Measurements from ENCODE around the gene TBL3. TPM values are rescaled to one million over a fixed set of nuclear protein-coding genes. Genes with fewer than 3 reads are reported as not detected.
"Not testable (repeated sequence)": the region's sequence is repeated elsewhere in the genome, so short reads cannot be mapped to it uniquely, and the experiment has no call there.

TBL3 gene
- total and polyA plus RNA-seq, 4 donors, result 12.9 to 39.0 (median 31.7) TPM

- 87% methylated on average over 17 of the region's 37 CpGs for WGBS (ENCODE audit: insufficient coverage)
- not testable (repeated sequence) for H3K27me3 ChIP-seq (ENCODE audit: control insufficient read depth, insufficient read depth, low read length); H3K9me3 ChIP-seq (ENCODE audit: control insufficient read depth, insufficient read depth, low read length); H3K4me3 ChIP-seq (ENCODE audit: low read depth, low read length); H3K27ac ChIP-seq (ENCODE audit: low read depth, low read length); DNase-seq (ENCODE audit: low read depth in 4 of 6, low spot score in 6 of 6)
- H3K36me3 ChIP-seq (ENCODE audit: control insufficient read depth, insufficient read depth, low read length), result peaks cover 38% of the 10 kb centered on the region
- H3K4me1 ChIP-seq (ENCODE audit: control insufficient read depth, insufficient read depth, low read length), result peaks cover 53% of the 10 kb centered on the region
These were observed 9.4 kb upstream of the TBL3 start for GRCh38 chr16:1962161-1963153.

- WGBS (ENCODE audit: insufficient coverage), result 5% methylated on average over 22 of the region's 44 CpGs
- no peaks in the 10 kb centered on the region for H3K9me3 ChIP-seq (ENCODE audit: control insufficient read depth, insufficient read depth, low read length)
- H3K4me1 ChIP-seq (ENCODE audit: control insufficient read depth, insufficient read depth, low read length), result peaks cover 49% of the 10 kb centered on the region
- peak in 1 of 6 donors; percentile 57 for DNase-seq (ENCODE audit: low read depth in 4 of 6, low spot score in 6 of 6)
- H3K27me3 ChIP-seq (ENCODE audit: control insufficient read depth, insufficient read depth, low read length), result no peaks in the 10 kb centered on the region
- H3K4me3 ChIP-seq (ENCODE audit: low read depth, low read length), result peak overlapping the region; percentile 86
- peaks cover 45% of the 10 kb centered on the region for H3K36me3 ChIP-seq (ENCODE audit: control insufficient read depth, insufficient read depth, low read length)
- H3K27ac ChIP-seq (ENCODE audit: low read depth, low read length), result peak overlapping the region; percentile 92
These were observed 7.9 kb upstream of the TBL3 start for GRCh38 chr16:1963806-1964505.

- WGBS (ENCODE audit: insufficient coverage), result under 1% methylated on average over 97 of the region's 97 CpGs
- Histone ChIP-seq H3K4me1 (ENCODE audit: control insufficient read depth, insufficient read depth, low read length) (peaks cover 44% of the 10 kb centered on the region), H3K9me3 (ENCODE audit: control insufficient read depth, insufficient read depth, low read length) (no peaks in the 10 kb centered on the region), H3K27me3 (ENCODE audit: control insufficient read depth, insufficient read depth, low read length) (no peaks in the 10 kb centered on the region), H3K4me3 (ENCODE audit: low read depth, low read length) (peak within 1 kb of the TSS; percentile 86), H3K36me3 (ENCODE audit: control insufficient read depth, insufficient read depth, low read length) (peaks cover 45% of the 10 kb centered on the region), H3K27ac (ENCODE audit: low read depth, low read length) (peak within 1 kb of the TSS; percentile 92)
- peak; percentile 94 to 99 (median 96) for DNase-seq (ENCODE audit: low read depth in 4 of 6, low spot score in 6 of 6)
These were observed 7.1 kb upstream of the TBL3 start, which contains the start of gene RPS2 for GRCh38 chr16:1964506-1965395. RPS2 (minus strand) TSS chr16:1964826; CDS start chr16:1964625, 201 bp downstream.

GRCh38 chr16:1965396-1966001, 6.4 kb upstream of the TBL3 start:
- WGBS (ENCODE audit: insufficient coverage), result 19% methylated on average over 23 of the region's 24 CpGs
- peak overlapping the region; percentile 86 for H3K4me3 ChIP-seq (ENCODE audit: low read depth, low read length)
- no peak for DNase-seq (ENCODE audit: low read depth in 4 of 6, low spot score in 6 of 6)
- H3K4me1 ChIP-seq (ENCODE audit: control insufficient read depth, insufficient read depth, low read length), result peaks cover 37% of the 10 kb centered on the region
- H3K9me3 ChIP-seq (ENCODE audit: control insufficient read depth, insufficient read depth, low read length), result no peaks in the 10 kb centered on the region
- peaks cover 43% of the 10 kb centered on the region for H3K36me3 ChIP-seq (ENCODE audit: control insufficient read depth, insufficient read depth, low read length)
- no peaks in the 10 kb centered on the region for H3K27me3 ChIP-seq (ENCODE audit: control insufficient read depth, insufficient read depth, low read length)
- peak overlapping the region; percentile 92 for H3K27ac ChIP-seq (ENCODE audit: low read depth, low read length)

GRCh38 chr16:1966460-1966859, 5.4 kb upstream of the TBL3 start, which contains the start of gene RNF151:
RNF151 (plus strand) TSS chr16:1966856; CDS start chr16:1966882, 26 bp downstream.
- H3K4me1 ChIP-seq (ENCODE audit: control insufficient read depth, insufficient read depth, low read length), result peaks cover 39% of the 10 kb centered on the region
- H3K27ac ChIP-seq (ENCODE audit: low read depth, low read length), result peak within 1 kb of the TSS; percentile 92
- 96% methylated on average over 6 of the region's 6 CpGs for WGBS (ENCODE audit: insufficient coverage)
- no peak for DNase-seq (ENCODE audit: low read depth in 4 of 6, low spot score in 6 of 6)
- H3K4me3 ChIP-seq (ENCODE audit: low read depth, low read length), result peak within 1 kb of the TSS; percentile 86
- H3K27me3 ChIP-seq (ENCODE audit: control insufficient read depth, insufficient read depth, low read length), result no peaks in the 10 kb centered on the region
- H3K36me3 ChIP-seq (ENCODE audit: control insufficient read depth, insufficient read depth, low read length), result peaks cover 39% of the 10 kb centered on the region
- H3K9me3 ChIP-seq (ENCODE audit: control insufficient read depth, insufficient read depth, low read length), result no peaks in the 10 kb centered on the region

GRCh38 chr16:1968146-1968953, 3.5 kb upstream of the TBL3 start:
- no peaks in the 10 kb centered on the region for H3K9me3 ChIP-seq (ENCODE audit: control insufficient read depth, insufficient read depth, low read length)
- no peak overlapping the region for H3K4me3 ChIP-seq (ENCODE audit: low read depth, low read length)
- no peak overlapping the region for H3K27ac ChIP-seq (ENCODE audit: low read depth, low read length)
- H3K27me3 ChIP-seq (ENCODE audit: control insufficient read depth, insufficient read depth, low read length), result no peaks in the 10 kb centered on the region
- WGBS (ENCODE audit: insufficient coverage), result 87% methylated on average over 39 of the region's 41 CpGs
- peaks cover 26% of the 10 kb centered on the region for H3K36me3 ChIP-seq (ENCODE audit: control insufficient read depth, insufficient read depth, low read length)
- no peak for DNase-seq (ENCODE audit: low read depth in 4 of 6, low spot score in 6 of 6)
- peaks cover 44% of the 10 kb centered on the region for H3K4me1 ChIP-seq (ENCODE audit: control insufficient read depth, insufficient read depth, low read length)

- no peak overlapping the region for H3K27ac ChIP-seq (ENCODE audit: low read depth, low read length)
- WGBS (ENCODE audit: insufficient coverage), result 5% methylated on average over 22 of the region's 22 CpGs
- H3K9me3 ChIP-seq (ENCODE audit: control insufficient read depth, insufficient read depth, low read length), result no peaks in the 10 kb centered on the region
These were observed 631 bp downstream of the TBL3 start for GRCh38 chr16:1972490-1972877.

GRCh38 chr16:1973461-1974156, 1.8 kb downstream of the TBL3 start:
- WGBS (ENCODE audit: insufficient coverage), result 92% methylated on average over 16 of the region's 16 CpGs

More at GRCh38 chr16:1972490-1972877, 631 bp downstream of the TBL3 start:
- peaks cover 48% of the 10 kb centered on the region for H3K36me3 ChIP-seq (ENCODE audit: control insufficient read depth, insufficient read depth, low read length)
- DNase-seq (ENCODE audit: low read depth in 4 of 6, low spot score in 6 of 6), result no peak
- peaks cover 6% of the 10 kb centered on the region for H3K27me3 ChIP-seq (ENCODE audit: control insufficient read depth, insufficient read depth, low read length)
- H3K4me3 ChIP-seq (ENCODE audit: low read depth, low read length), result peak overlapping the region; percentile 96
- peaks cover 29% of the 10 kb centered on the region for H3K4me1 ChIP-seq (ENCODE audit: control insufficient read depth, insufficient read depth, low read length)

More at GRCh38 chr16:1973461-1974156, 1.8 kb downstream of the TBL3 start:
- DNase-seq (ENCODE audit: low read depth in 4 of 6, low spot score in 6 of 6), result no peak
- Histone ChIP-seq H3K4me3 (ENCODE audit: low read depth, low read length) (no peak overlapping the region), H3K27me3 (ENCODE audit: control insufficient read depth, insufficient read depth, low read length) (peaks cover 15% of the 10 kb centered on the region), H3K27ac (ENCODE audit: low read depth, low read length) (no peak overlapping the region), H3K36me3 (ENCODE audit: control insufficient read depth, insufficient read depth, low read length) (peaks cover 55% of the 10 kb centered on the region), H3K4me1 (ENCODE audit: control insufficient read depth, insufficient read depth, low read length) (peaks cover 29% of the 10 kb centered on the region), H3K9me3 (ENCODE audit: control insufficient read depth, insufficient read depth, low read length) (no peaks in the 10 kb centered on the region)
